ENCODE measurements around the gene CFAP77. TPM values are rescaled to one million over a fixed set of nuclear protein-coding genes. Genes with fewer than 3 reads are reported as not detected.

Gene CFAP77
- polyA plus RNA-seq, 1 donor from 2014 or later: not detected

GRCh38 chr9:132591751-132592314, 181.8 kb downstream of the CFAP77 start:
- H3K27ac ChIP-seq (ENCODE audit: low read length): no peak overlapping the region
- no peak for TF ChIP-seq POLR2AphosphoS5 (IDR thresholded peaks at IDR 0.05)
- no peak for TF ChIP-seq EZH2 (IDR thresholded peaks at IDR 0.05; ENCODE audit: borderline replicate concordance, insufficient read depth, low read length, poor library complexity, severe bottlenecking)
- H3K79me2 ChIP-seq (replicated peaks; ENCODE audit: insufficient read depth, low read length): no peaks in the 10 kb centered on the region
- H4K20me1 ChIP-seq (ENCODE audit: insufficient read depth): no peaks in the 10 kb centered on the region
- no peaks in the 10 kb centered on the region for H3F3A ChIP-seq (ENCODE audit: insufficient read depth, low read length, poor library complexity, severe bottlenecking)
- no peaks in the 10 kb centered on the region for H3K36me3 ChIP-seq (ENCODE audit: insufficient read depth, low read length)
- H2AFZ ChIP-seq (ENCODE audit: low read depth, low read length): no peak overlapping the region
- H3K9me3 ChIP-seq (ENCODE audit: low read length): no peaks in the 10 kb centered on the region
- no peak overlapping the region for H3K4me3 ChIP-seq (ENCODE audit: low read length)
- peaks cover 69% of the 10 kb centered on the region for H3K27me3 ChIP-seq (ENCODE audit: insufficient read depth, low read depth, low read length)
- H3K9me2 ChIP-seq (ENCODE audit: insufficient read depth, low read length): no peaks in the 10 kb centered on the region
- no peak overlapping the region for H3K4me2 ChIP-seq (ENCODE audit: low read length)
- no peak overlapping the region for H3K9ac ChIP-seq (ENCODE audit: low read length)

- Histone ChIP-seq H3K27ac (ENCODE audit: low read length) (no peak overlapping the region), H3F3A (ENCODE audit: insufficient read depth, low read length, poor library complexity, severe bottlenecking) (no peaks in the 10 kb centered on the region), H2AFZ (ENCODE audit: low read depth, low read length) (no peak overlapping the region), H3K27me3 (ENCODE audit: insufficient read depth, low read depth, low read length) (peaks cover 62% of the 10 kb centered on the region), H3K79me2 (replicated peaks; ENCODE audit: insufficient read depth, low read length) (no peaks in the 10 kb centered on the region), H3K9me2 (ENCODE audit: insufficient read depth, low read length) (no peaks in the 10 kb centered on the region), H3K4me3 (ENCODE audit: low read length) (no peak overlapping the region), H3K9me3 (ENCODE audit: low read length) (no peaks in the 10 kb centered on the region), H3K4me2 (ENCODE audit: low read length) (no peak overlapping the region), H3K36me3 (ENCODE audit: insufficient read depth, low read length) (no peaks in the 10 kb centered on the region), H4K20me1 (ENCODE audit: insufficient read depth) (no peaks in the 10 kb centered on the region), H3K9ac (ENCODE audit: low read length) (no peak overlapping the region)
- TF ChIP-seq CTCF (IDR thresholded peaks at IDR 0.05; ENCODE audit: poor library complexity, severe bottlenecking) (no peak), SMC3 (conservative IDR thresholded peaks at IDR 0.05; ENCODE audit: poor library complexity) (no peak), POLR2AphosphoS5 (IDR thresholded peaks at IDR 0.05) (no peak), TAF1 (IDR thresholded peaks at IDR 0.05; ENCODE audit: low read depth) (no peak), EZH2 (IDR thresholded peaks at IDR 0.05; ENCODE audit: borderline replicate concordance, insufficient read depth, low read length, poor library complexity, severe bottlenecking) (no peak)
Observed at GRCh38 chr9:132592451-132592850, 182.4 kb downstream of the CFAP77 start.

DNA sequence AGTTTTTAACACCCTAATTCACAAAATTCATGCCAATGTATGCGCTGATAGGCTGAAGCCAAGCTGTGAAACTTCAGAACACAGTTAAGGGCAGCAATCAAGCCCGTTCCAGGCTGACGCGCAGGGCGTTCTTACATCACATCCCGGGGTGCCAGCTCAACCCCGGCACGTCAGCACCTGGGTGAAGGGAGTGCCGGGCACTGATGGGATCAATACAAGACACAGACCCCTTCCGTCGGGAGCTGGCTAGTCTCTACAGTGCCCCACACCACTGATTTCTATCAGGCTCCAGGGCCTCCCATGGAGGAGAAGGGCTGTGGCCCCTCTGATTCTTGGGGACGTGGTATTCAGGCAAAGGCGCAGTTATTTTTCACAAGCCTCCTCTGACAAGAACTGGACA, 184.4 kb downstream of the CFAP77 start:
- Histone ChIP-seq H3K27ac (ENCODE audit: low read length) (no peak overlapping the region), H3K9ac (ENCODE audit: low read length) (no peak overlapping the region), H3K9me3 (ENCODE audit: low read length) (no peaks in the 10 kb centered on the region), H3K27me3 (ENCODE audit: insufficient read depth, low read depth, low read length) (peaks cover 43% of the 10 kb centered on the region), H3K36me3 (ENCODE audit: insufficient read depth, low read length) (no peaks in the 10 kb centered on the region), H3K4me2 (ENCODE audit: low read length) (no peak overlapping the region), H3K79me2 (replicated peaks; ENCODE audit: insufficient read depth, low read length) (no peaks in the 10 kb centered on the region), H3K4me3 (ENCODE audit: low read length) (no peak overlapping the region), H3F3A (ENCODE audit: insufficient read depth, low read length, poor library complexity, severe bottlenecking) (no peaks in the 10 kb centered on the region), H4K20me1 (ENCODE audit: insufficient read depth) (no peaks in the 10 kb centered on the region), H3K9me2 (ENCODE audit: insufficient read depth, low read length) (no peaks in the 10 kb centered on the region), H2AFZ (ENCODE audit: low read depth, low read length) (no peak overlapping the region)
- TF ChIP-seq CTCF (IDR thresholded peaks at IDR 0.05; ENCODE audit: poor library complexity, severe bottlenecking) (no peak), SMC3 (conservative IDR thresholded peaks at IDR 0.05; ENCODE audit: poor library complexity) (no peak), RAD21 (conservative IDR thresholded peaks at IDR 0.05) (no peak), EP300 (conservative IDR thresholded peaks at IDR 0.05; ENCODE audit: poor library complexity, severe bottlenecking) (no peak), TAF1 (IDR thresholded peaks at IDR 0.05; ENCODE audit: low read depth) (no peak), MXI1 (conservative IDR thresholded peaks at IDR 0.05; ENCODE audit: poor library complexity, severe bottlenecking) (no peak), EZH2 (IDR thresholded peaks at IDR 0.05; ENCODE audit: borderline replicate concordance, insufficient read depth, low read length, poor library complexity, severe bottlenecking) (no peak), POLR2AphosphoS5 (IDR thresholded peaks at IDR 0.05) (no peak)
- TF ChIP-seq, protein P1, sequence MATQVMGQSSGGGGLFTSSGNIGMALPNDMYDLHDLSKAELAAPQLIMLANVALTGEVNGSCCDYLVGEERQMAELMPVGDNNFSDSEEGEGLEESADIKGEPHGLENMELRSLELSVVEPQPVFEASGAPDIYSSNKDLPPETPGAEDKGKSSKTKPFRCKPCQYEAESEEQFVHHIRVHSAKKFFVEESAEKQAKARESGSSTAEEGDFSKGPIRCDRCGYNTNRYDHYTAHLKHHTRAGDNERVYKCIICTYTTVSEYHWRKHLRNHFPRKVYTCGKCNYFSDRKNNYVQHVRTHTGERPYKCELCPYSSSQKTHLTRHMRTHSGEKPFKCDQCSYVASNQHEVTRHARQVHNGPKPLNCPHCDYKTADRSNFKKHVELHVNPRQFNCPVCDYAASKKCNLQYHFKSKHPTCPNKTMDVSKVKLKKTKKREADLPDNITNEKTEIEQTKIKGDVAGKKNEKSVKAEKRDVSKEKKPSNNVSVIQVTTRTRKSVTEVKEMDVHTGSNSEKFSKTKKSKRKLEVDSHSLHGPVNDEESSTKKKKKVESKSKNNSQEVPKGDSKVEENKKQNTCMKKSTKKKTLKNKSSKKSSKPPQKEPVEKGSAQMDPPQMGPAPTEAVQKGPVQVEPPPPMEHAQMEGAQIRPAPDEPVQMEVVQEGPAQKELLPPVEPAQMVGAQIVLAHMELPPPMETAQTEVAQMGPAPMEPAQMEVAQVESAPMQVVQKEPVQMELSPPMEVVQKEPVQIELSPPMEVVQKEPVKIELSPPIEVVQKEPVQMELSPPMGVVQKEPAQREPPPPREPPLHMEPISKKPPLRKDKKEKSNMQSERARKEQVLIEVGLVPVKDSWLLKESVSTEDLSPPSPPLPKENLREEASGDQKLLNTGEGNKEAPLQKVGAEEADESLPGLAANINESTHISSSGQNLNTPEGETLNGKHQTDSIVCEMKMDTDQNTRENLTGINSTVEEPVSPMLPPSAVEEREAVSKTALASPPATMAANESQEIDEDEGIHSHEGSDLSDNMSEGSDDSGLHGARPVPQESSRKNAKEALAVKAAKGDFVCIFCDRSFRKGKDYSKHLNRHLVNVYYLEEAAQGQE (IDR thresholded peaks at IDR 0.05; ENCODE audit: borderline replicate concordance): no peak
